ENCODE data around the gene GRID1.

GRID1 gene

DNA sequence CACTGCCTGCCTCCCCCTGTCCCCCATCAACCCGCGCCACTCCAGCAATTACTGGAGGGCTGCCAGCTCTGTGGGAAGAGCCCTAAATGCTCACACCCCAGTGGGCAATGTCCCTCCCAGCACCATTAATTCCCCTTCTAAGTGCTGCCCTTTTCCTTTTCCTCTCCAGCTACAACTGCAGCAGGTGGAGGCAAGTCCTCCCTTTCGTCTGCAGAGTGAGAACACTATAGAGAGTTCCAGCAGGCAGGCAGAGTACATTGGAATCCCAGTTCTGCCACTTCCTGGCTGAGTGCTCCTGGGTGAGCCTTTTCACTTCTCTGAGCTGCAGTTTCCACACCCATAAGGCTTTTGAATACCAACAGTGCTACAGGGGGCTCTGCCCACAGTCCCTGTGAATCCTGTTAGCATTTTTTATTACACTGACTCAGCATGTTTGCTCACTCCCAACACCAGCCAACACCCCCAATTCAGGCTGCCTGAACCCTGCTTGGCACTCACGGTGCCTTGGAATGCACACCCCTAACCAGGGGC is 447.0 kb downstream of the GRID1 start (continued):
- TF ChIP-seq, protein P1, sequence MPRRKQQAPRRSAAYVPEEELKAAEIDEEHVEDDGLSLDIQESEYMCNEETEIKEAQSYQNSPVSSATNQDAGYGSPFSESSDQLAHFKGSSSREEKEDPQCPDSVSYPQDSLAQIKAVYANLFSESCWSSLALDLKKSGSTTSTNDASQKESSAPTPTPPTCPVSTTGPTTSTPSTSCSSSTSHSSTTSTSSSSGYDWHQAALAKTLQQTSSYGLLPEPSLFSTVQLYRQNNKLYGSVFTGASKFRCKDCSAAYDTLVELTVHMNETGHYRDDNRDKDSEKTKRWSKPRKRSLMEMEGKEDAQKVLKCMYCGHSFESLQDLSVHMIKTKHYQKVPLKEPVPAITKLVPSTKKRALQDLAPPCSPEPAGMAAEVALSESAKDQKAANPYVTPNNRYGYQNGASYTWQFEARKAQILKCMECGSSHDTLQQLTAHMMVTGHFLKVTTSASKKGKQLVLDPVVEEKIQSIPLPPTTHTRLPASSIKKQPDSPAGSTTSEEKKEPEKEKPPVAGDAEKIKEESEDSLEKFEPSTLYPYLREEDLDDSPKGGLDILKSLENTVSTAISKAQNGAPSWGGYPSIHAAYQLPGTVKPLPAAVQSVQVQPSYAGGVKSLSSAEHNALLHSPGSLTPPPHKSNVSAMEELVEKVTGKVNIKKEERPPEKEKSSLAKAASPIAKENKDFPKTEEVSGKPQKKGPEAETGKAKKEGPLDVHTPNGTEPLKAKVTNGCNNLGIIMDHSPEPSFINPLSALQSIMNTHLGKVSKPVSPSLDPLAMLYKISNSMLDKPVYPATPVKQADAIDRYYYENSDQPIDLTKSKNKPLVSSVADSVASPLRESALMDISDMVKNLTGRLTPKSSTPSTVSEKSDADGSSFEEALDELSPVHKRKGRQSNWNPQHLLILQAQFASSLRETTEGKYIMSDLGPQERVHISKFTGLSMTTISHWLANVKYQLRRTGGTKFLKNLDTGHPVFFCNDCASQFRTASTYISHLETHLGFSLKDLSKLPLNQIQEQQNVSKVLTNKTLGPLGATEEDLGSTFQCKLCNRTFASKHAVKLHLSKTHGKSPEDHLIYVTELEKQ (tag by site-specific recombination; IDR thresholded peaks at IDR 0.05; ENCODE audit: borderline replicate concordance) = no peak
- no peak for TF ChIP-seq YY2 (tag by site-specific recombination; IDR thresholded peaks at IDR 0.05)
- no peak for TF ChIP-seq ZNF146 (tag by site-specific recombination; IDR thresholded peaks at IDR 0.05)
- TF ChIP-seq ZNF843 (tag by site-specific recombination; IDR thresholded peaks at IDR 0.05) = no peak
- TF ChIP-seq MZF1 (tag by site-specific recombination; IDR thresholded peaks at IDR 0.05; ENCODE audit: borderline replicate concordance) = no peak
- 0 out of 2 replicates have a peak, but pooled peaks have one; percentile 60 for TF ChIP-seq ZBTB48 (tag by site-specific recombination; IDR thresholded peaks at IDR 0.05)
- no peak for TF ChIP-seq ZNF16 (tag by site-specific recombination; IDR thresholded peaks at IDR 0.05; ENCODE audit: low read depth)
- peak; percentile 30; the same call in 1 of the 2 replicates for TF ChIP-seq PRDM1 (tag by site-specific recombination; IDR thresholded peaks at IDR 0.05)
- TF ChIP-seq ZNF707 (tag by site-specific recombination; IDR thresholded peaks at IDR 0.05) = no peak
- TF ChIP-seq, protein P2, sequence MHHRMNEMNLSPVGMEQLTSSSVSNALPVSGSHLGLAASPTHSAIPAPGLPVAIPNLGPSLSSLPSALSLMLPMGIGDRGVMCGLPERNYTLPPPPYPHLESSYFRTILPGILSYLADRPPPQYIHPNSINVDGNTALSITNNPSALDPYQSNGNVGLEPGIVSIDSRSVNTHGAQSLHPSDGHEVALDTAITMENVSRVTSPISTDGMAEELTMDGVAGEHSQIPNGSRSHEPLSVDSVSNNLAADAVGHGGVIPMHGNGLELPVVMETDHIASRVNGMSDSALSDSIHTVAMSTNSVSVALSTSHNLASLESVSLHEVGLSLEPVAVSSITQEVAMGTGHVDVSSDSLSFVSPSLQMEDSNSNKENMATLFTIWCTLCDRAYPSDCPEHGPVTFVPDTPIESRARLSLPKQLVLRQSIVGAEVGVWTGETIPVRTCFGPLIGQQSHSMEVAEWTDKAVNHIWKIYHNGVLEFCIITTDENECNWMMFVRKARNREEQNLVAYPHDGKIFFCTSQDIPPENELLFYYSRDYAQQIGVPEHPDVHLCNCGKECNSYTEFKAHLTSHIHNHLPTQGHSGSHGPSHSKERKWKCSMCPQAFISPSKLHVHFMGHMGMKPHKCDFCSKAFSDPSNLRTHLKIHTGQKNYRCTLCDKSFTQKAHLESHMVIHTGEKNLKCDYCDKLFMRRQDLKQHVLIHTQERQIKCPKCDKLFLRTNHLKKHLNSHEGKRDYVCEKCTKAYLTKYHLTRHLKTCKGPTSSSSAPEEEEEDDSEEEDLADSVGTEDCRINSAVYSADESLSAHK (tag by site-specific recombination; IDR thresholded peaks at IDR 0.05) = no peak
- no peak for TF ChIP-seq ZNF791 (tag by site-specific recombination; IDR thresholded peaks at IDR 0.05)
- TF ChIP-seq, protein P3, sequence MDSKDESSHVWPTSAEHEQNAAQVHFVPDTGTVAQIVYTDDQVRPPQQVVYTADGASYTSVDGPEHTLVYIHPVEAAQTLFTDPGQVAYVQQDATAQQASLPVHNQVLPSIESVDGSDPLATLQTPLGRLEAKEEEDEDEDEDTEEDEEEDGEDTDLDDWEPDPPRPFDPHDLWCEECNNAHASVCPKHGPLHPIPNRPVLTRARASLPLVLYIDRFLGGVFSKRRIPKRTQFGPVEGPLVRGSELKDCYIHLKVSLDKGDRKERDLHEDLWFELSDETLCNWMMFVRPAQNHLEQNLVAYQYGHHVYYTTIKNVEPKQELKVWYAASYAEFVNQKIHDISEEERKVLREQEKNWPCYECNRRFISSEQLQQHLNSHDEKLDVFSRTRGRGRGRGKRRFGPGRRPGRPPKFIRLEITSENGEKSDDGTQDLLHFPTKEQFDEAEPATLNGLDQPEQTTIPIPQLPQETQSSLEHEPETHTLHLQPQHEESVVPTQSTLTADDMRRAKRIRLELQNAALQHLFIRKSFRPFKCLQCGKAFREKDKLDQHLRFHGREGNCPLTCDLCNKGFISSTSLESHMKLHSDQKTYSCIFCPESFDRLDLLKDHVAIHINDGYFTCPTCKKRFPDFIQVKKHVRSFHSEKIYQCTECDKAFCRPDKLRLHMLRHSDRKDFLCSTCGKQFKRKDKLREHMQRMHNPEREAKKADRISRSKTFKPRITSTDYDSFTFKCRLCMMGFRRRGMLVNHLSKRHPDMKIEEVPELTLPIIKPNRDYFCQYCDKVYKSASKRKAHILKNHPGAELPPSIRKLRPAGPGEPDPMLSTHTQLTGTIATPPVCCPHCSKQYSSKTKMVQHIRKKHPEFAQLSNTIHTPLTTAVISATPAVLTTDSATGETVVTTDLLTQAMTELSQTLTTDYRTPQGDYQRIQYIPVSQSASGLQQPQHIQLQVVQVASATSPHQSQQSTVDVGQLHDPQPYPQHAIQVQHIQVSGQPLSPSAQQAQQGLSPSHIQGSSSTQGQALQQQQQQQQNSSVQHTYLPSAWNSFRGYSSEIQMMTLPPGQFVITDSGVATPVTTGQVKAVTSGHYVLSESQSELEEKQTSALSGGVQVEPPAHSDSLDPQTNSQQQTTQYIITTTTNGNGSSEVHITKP (tag by site-specific recombination; IDR thresholded peaks at IDR 0.05) = peak; percentile 18; the same call in 1 of the 2 replicates
- TF ChIP-seq, protein P4, sequence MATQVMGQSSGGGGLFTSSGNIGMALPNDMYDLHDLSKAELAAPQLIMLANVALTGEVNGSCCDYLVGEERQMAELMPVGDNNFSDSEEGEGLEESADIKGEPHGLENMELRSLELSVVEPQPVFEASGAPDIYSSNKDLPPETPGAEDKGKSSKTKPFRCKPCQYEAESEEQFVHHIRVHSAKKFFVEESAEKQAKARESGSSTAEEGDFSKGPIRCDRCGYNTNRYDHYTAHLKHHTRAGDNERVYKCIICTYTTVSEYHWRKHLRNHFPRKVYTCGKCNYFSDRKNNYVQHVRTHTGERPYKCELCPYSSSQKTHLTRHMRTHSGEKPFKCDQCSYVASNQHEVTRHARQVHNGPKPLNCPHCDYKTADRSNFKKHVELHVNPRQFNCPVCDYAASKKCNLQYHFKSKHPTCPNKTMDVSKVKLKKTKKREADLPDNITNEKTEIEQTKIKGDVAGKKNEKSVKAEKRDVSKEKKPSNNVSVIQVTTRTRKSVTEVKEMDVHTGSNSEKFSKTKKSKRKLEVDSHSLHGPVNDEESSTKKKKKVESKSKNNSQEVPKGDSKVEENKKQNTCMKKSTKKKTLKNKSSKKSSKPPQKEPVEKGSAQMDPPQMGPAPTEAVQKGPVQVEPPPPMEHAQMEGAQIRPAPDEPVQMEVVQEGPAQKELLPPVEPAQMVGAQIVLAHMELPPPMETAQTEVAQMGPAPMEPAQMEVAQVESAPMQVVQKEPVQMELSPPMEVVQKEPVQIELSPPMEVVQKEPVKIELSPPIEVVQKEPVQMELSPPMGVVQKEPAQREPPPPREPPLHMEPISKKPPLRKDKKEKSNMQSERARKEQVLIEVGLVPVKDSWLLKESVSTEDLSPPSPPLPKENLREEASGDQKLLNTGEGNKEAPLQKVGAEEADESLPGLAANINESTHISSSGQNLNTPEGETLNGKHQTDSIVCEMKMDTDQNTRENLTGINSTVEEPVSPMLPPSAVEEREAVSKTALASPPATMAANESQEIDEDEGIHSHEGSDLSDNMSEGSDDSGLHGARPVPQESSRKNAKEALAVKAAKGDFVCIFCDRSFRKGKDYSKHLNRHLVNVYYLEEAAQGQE (tag by site-specific recombination; IDR thresholded peaks at IDR 0.05) = no peak
- TF ChIP-seq, protein P5, sequence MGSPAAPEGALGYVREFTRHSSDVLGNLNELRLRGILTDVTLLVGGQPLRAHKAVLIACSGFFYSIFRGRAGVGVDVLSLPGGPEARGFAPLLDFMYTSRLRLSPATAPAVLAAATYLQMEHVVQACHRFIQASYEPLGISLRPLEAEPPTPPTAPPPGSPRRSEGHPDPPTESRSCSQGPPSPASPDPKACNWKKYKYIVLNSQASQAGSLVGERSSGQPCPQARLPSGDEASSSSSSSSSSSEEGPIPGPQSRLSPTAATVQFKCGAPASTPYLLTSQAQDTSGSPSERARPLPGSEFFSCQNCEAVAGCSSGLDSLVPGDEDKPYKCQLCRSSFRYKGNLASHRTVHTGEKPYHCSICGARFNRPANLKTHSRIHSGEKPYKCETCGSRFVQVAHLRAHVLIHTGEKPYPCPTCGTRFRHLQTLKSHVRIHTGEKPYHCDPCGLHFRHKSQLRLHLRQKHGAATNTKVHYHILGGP (tag by site-specific recombination; IDR thresholded peaks at IDR 0.05) = no peak
- no peak for TF ChIP-seq ZNF311 (tag by site-specific recombination; IDR thresholded peaks at IDR 0.05; ENCODE audit: borderline replicate concordance)
- no peak for TF ChIP-seq ZNF416 (tag by site-specific recombination; IDR thresholded peaks at IDR 0.05)
- peak; percentile 71 for TF ChIP-seq ZIC2 (tag by site-specific recombination; IDR thresholded peaks at IDR 0.05)
- TF ChIP-seq ZNF433 (tag by site-specific recombination; IDR thresholded peaks at IDR 0.05; ENCODE audit: low read depth) = no peak
- no peak for TF ChIP-seq ZNF701 (tag by site-specific recombination; IDR thresholded peaks at IDR 0.05)
- no peak for TF ChIP-seq HOXA7 (CRISPR knock-in tag; IDR thresholded peaks at IDR 0.05; ENCODE audit: borderline replicate concordance)
- TF ChIP-seq KLF10 (tag by site-specific recombination; IDR thresholded peaks at IDR 0.05) = no peak
- TF ChIP-seq, protein P6, sequence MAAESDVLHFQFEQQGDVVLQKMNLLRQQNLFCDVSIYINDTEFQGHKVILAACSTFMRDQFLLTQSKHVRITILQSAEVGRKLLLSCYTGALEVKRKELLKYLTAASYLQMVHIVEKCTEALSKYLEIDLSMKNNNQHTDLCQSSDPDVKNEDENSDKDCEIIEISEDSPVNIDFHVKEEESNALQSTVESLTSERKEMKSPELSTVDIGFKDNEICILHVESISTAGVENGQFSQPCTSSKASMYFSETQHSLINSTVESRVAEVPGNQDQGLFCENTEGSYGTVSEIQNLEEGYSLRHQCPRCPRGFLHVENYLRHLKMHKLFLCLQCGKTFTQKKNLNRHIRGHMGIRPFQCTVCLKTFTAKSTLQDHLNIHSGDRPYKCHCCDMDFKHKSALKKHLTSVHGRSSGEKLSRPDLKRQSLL (tag by site-specific recombination; IDR thresholded peaks at IDR 0.05) = no peak
- TF ChIP-seq ZNF202 (tag by site-specific recombination; IDR thresholded peaks at IDR 0.05; ENCODE audit: borderline replicate concordance) = no peak
